ENCODE measurements around the gene HAUS2.
A peak's percentile ranks its signal among the peaks of the same experiment; 100 is the strongest.
"Not testable (repeated sequence)": the region's sequence is repeated elsewhere in the genome, so short reads cannot be mapped to it uniquely, and the experiment has no call there.

Gene HAUS2

GRCh38 chr15:42548249-42549031 lies at the start of gene HAUS2, which contains the start of gene LRRC57:
TSS of gene HAUS2 (plus strand) at chr15:42548838. CDS start at chr15:42548873, 35 bp downstream.
TSS of gene LRRC57 (minus strand) at chr15:42548793. CDS start at chr15:42548434, 359 bp downstream.
- DNase-seq: peak; percentile 81

GRCh38 chr15:42499858-42500609 lies 48.6 kb upstream of the HAUS2 start:
- no peak for DNase-seq

- DNase-seq: no peak
Measured at GRCh38 chr15:42502477-42502876, 46.2 kb upstream of the HAUS2 start.

GRCh38 chr15:42503825-42504224 lies 44.8 kb upstream of the HAUS2 start:
- no peak for DNase-seq

GRCh38 chr15:42504631-42505030 lies 44.0 kb upstream of the HAUS2 start:
- no peak for DNase-seq

- DNase-seq: peak; percentile 17
Measured at GRCh38 chr15:42507514-42507913, 41.1 kb upstream of the HAUS2 start.

- DNase-seq: no peak
Measured at GRCh38 chr15:42508263-42508690, 40.4 kb upstream of the HAUS2 start.

- no peak for DNase-seq
Measured at GRCh38 chr15:42510258-42511006, 38.2 kb upstream of the HAUS2 start.

- DNase-seq: peak; percentile 31
Measured at GRCh38 chr15:42511007-42511391, 37.6 kb upstream of the HAUS2 start.

- no peak for DNase-seq
Measured at GRCh38 chr15:42523331-42523730, 25.3 kb upstream of the HAUS2 start.

- DNase-seq: no peak
Measured at GRCh38 chr15:42528970-42529369, 19.7 kb upstream of the HAUS2 start.

GRCh38 chr15:42533246-42533645 lies 15.4 kb upstream of the HAUS2 start:
- DNase-seq: no peak

- no peak for DNase-seq
Measured at GRCh38 chr15:42544853-42545629, 3.6 kb upstream of the HAUS2 start.

- no peak for DNase-seq
Measured at GRCh38 chr15:42547918-42548248, 755 bp upstream of the HAUS2 start.

- DNase-seq: peak; percentile 29
Measured at GRCh38 chr15:42549032-42549491, 424 bp downstream of the HAUS2 start.

GRCh38 chr15:42549741-42550392 lies 1.2 kb downstream of the HAUS2 start:
- DNase-seq: no peak

- DNase-seq: no peak
Measured at GRCh38 chr15:42553554-42553953, 4.9 kb downstream of the HAUS2 start.

GRCh38 chr15:42556550-42557207 lies 8.0 kb downstream of the HAUS2 start:
- not testable (repeated sequence) for DNase-seq

GRCh38 chr15:42558739-42559138 lies 10.1 kb downstream of the HAUS2 start:
- DNase-seq: no peak

- DNase-seq: peak; percentile 99
Measured at GRCh38 chr15:42575188-42576039, 26.8 kb downstream of the HAUS2 start, which contains the start of gene STARD9. TSS of gene STARD9 (plus strand) at chr15:42575606. CDS start at chr15:42575716, 110 bp downstream.

Measured in fibroblast of skin of right quadriceps (primary cell).